Measurements from ENCODE around the gene ZBTB12.

DNA sequence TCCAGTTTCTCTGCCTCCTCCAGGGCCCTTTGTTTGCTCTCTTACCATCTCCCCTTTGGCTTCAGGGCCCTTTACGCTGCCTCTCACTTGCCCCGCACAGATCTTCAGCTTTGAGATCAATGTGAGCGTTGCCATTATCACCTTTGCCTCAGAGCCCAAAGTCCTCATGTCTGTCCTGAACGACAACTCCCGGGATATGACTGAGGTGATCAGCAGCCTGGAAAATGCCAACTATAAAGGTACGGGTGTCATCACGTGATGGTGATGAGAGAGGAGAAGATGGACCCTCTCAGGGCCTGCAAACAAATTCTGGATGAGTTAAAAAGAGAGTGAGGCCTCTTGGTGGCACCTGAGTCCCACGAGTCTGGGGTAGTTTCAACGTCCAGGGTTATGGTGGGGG is 33.9 kb upstream of the ZBTB12 start:
- no peak for TF ChIP-seq EP300 (IDR thresholded peaks at IDR 0.05; ENCODE audit: low read length)
- TF ChIP-seq, protein P1, sequence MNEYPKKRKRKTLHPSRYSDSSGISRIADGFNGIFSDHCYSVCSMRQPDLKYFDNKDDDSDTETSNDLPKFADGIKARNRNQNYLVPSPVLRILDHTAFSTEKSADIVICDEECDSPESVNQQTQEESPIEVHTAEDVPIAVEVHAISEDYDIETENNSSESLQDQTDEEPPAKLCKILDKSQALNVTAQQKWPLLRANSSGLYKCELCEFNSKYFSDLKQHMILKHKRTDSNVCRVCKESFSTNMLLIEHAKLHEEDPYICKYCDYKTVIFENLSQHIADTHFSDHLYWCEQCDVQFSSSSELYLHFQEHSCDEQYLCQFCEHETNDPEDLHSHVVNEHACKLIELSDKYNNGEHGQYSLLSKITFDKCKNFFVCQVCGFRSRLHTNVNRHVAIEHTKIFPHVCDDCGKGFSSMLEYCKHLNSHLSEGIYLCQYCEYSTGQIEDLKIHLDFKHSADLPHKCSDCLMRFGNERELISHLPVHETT (CRISPR knock-in tag; conservative IDR thresholded peaks at IDR 0.05 in 1 of 2, IDR thresholded peaks at IDR 0.05 in 1 of 2): no peak
- no peak for TF ChIP-seq CTCF (IDR thresholded peaks at IDR 0.05 in 2 of 3, conservative IDR thresholded peaks at IDR 0.05 in 1 of 3; ENCODE audit: insufficient read depth in 2 of 3, low read depth in 1 of 3, low read length in 3 of 3)
- TF ChIP-seq MYC (IDR thresholded peaks at IDR 0.05; ENCODE audit: low read depth, low read length): no peak
- TF ChIP-seq MYC (CRISPR knock-in tag; IDR thresholded peaks at IDR 0.05; ENCODE audit: borderline replicate concordance, low read depth): no peak
- no peak for TF ChIP-seq SAFB (IDR thresholded peaks at IDR 0.05; ENCODE audit: borderline replicate concordance, low read depth, low read length)
- TF ChIP-seq SMARCB1 (IDR thresholded peaks at IDR 0.05; ENCODE audit: insufficient read length, low read depth): no peak
- no peak for TF ChIP-seq HNRNPLL (IDR thresholded peaks at IDR 0.05; ENCODE audit: low read depth, low read length, poor library complexity, severe bottlenecking)
- TF ChIP-seq SMAD3 (CRISPR knock-in tag; conservative IDR thresholded peaks at IDR 0.05): no peak
- TF ChIP-seq POLR2A (conservative IDR thresholded peaks at IDR 0.05): no peak
- no peak for TF ChIP-seq ZFP91 (CRISPR knock-in tag; IDR thresholded peaks at IDR 0.05)
- TF ChIP-seq ZNF12 (CRISPR knock-in tag; IDR thresholded peaks at IDR 0.05): no peak
- no peak for TF ChIP-seq RNF2 (IDR thresholded peaks at IDR 0.05)
- TF ChIP-seq LARP7 (IDR thresholded peaks at IDR 0.05): no peak
